Fibroblast of skin of left biceps (primary cell): ENCODE results near the gene MROH2A.
A peak's percentile ranks its signal among the peaks of the same experiment; 100 is the strongest.
"Not testable (repeated sequence)": the region's sequence is repeated elsewhere in the genome, so short reads cannot be mapped to it uniquely, and the experiment has no call there.

Experiments used
- DNase-seq, 2 experiments: peaks; one replicate each; pipeline ENCODE4 v3.0.0-alpha.2; 2013; ENCODE audit warnings: low read depth in 2 of 2

The MROH2A gene

GRCh38 chr2:233853883-233854240 is 75.7 kb downstream of the MROH2A start:
- DNase-seq: no peak

GRCh38 chr2:233854241-233854981 is 76.3 kb downstream of the MROH2A start, which contains the start of gene HJURP:
TSS of gene HJURP (minus strand) at chr2:233854535. CDS start at chr2:233854500, 35 bp downstream.
- DNase-seq: peak; percentile 82 to 83

GRCh38 chr2:233855345-233855744 is 77.2 kb downstream of the MROH2A start:
- no peak for DNase-seq

GRCh38 chr2:233856184-233856583 is 78.1 kb downstream of the MROH2A start:
- DNase-seq: no peak

GRCh38 chr2:233857511-233858141 is 79.5 kb downstream of the MROH2A start:
- no peak for DNase-seq

GRCh38 chr2:233858331-233858730 is 80.2 kb downstream of the MROH2A start:
- no peak for DNase-seq

GRCh38 chr2:233862261-233862768 is 84.2 kb downstream of the MROH2A start:
- DNase-seq: no peak

- DNase-seq: no peak
Observed at GRCh38 chr2:233865838-233866237, 87.7 kb downstream of the MROH2A start.

GRCh38 chr2:233866479-233866878 is 88.3 kb downstream of the MROH2A start:
- no peak for DNase-seq

- peak; percentile 11 to 21 for DNase-seq
Observed at GRCh38 chr2:233867993-233868532, 89.9 kb downstream of the MROH2A start, which contains the start of gene MSL3B. TSS of gene MSL3B (minus strand) at chr2:233868386.

GRCh38 chr2:233871432-233871831 is 93.3 kb downstream of the MROH2A start:
- no peak for DNase-seq

- DNase-seq: not testable (repeated sequence)
Observed at GRCh38 chr2:233872125-233872524, 94.0 kb downstream of the MROH2A start.

- DNase-seq: no peak
Observed at GRCh38 chr2:233882353-233882752, 104.2 kb downstream of the MROH2A start.
